ENCODE data around the gene BMERB1. TPM values are rescaled to one million over a fixed set of nuclear protein-coding genes. Genes with fewer than 3 reads are reported as not detected.

The BMERB1 gene
- total RNA-seq, 1 donor from 2014 or later, result 75.3 TPM

DNA sequence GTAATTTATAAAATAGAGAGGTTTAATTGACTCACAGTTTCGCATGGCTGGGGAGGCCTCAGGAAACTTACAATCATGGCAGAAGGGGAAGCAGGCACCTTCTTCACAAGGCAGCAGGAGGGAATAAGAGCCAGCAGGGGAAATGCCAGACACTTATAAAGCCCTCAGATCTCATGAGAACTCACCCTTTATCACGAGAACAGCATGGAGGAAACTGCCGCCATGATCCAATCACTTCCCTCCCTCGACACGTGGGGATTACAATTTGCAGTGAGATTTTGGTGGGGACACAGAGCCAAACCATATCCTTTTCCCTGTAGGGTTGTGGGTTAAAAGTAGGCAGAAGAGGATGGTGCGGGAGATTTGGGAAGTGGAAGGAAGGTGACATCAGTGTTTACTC is 101.4 kb downstream of the BMERB1 start:
- DNase-seq, result no peak
- Histone ChIP-seq H3K27me3 (ENCODE audit: low read depth) (no peaks in the 10 kb centered on the region), H3K27ac (replicated peaks) (no peak overlapping the region), H3K4me1 (no peaks in the 10 kb centered on the region), H3K4me3 (no peak overlapping the region), H3K36me3 (peaks cover 5% of the 10 kb centered on the region), H3K9me3 (replicated peaks) (no peaks in the 10 kb centered on the region)
- TF ChIP-seq, protein P1, sequence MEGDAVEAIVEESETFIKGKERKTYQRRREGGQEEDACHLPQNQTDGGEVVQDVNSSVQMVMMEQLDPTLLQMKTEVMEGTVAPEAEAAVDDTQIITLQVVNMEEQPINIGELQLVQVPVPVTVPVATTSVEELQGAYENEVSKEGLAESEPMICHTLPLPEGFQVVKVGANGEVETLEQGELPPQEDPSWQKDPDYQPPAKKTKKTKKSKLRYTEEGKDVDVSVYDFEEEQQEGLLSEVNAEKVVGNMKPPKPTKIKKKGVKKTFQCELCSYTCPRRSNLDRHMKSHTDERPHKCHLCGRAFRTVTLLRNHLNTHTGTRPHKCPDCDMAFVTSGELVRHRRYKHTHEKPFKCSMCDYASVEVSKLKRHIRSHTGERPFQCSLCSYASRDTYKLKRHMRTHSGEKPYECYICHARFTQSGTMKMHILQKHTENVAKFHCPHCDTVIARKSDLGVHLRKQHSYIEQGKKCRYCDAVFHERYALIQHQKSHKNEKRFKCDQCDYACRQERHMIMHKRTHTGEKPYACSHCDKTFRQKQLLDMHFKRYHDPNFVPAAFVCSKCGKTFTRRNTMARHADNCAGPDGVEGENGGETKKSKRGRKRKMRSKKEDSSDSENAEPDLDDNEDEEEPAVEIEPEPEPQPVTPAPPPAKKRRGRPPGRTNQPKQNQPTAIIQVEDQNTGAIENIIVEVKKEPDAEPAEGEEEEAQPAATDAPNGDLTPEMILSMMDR (IDR thresholded peaks at IDR 0.05; ENCODE audit: borderline replicate concordance), result no peak
- intact Hi-C loops (cut with micrococcal nuclease), result no loop called here

DNA sequence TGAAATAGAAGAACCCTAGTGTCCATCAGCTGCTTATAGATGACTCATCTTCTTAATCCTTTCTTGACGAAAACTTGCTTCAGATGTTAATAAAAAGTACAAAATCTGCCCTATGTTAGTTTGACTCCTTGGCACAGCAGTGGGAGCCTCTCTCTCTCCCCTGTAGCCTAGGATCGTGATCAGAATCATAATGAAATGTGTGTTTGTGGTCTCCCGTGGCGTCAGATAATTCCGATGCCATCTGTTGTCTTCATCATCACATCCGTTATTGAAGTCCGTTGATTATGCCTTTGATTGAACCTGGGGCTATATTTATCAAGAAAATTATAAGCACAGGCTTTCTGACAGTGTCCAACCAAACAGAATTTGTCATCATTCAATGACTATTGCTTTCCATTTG is 102.5 kb downstream of the BMERB1 start:
- TF ChIP-seq, protein P1 (IDR thresholded peaks at IDR 0.05; ENCODE audit: borderline replicate concordance), result no peak
- H3K4me3 ChIP-seq, result no peak overlapping the region
- H3K4me1 ChIP-seq, result no peaks in the 10 kb centered on the region
- H3K36me3 ChIP-seq, result peaks cover 5% of the 10 kb centered on the region
- H3K27me3 ChIP-seq (ENCODE audit: low read depth), result no peaks in the 10 kb centered on the region
- no peak overlapping the region for H3K27ac ChIP-seq (replicated peaks)
- H3K9me3 ChIP-seq (replicated peaks), result no peaks in the 10 kb centered on the region
- no peak for DNase-seq
- intact Hi-C loops (cut with micrococcal nuclease), result no loop called here

DNA sequence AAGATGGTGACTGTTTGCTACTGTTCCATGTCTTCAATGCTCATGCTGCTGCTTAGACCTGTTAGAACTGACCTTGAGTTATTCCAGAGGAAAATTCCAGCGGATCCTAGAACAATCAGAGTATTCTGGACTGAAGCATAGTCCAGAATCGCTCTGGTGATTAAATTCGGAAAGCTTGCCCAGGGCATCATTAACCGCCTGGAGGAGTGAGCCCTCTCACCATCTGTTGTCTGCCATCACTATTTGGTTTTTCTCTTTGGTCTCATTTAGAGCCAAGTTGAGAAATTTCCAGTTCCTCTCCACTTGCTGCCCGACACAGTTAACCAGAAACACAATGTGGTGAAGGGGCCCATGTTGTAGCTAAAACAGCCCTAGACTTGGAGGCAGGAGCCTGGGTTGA is 104.1 kb downstream of the BMERB1 start:
- Histone ChIP-seq H3K4me3 (no peak overlapping the region), H3K9me3 (replicated peaks) (peaks cover 10% of the 10 kb centered on the region), H3K27ac (replicated peaks) (no peak overlapping the region), H3K27me3 (ENCODE audit: low read depth) (no peaks in the 10 kb centered on the region), H3K36me3 (peaks cover 5% of the 10 kb centered on the region), H3K4me1 (no peaks in the 10 kb centered on the region)
- intact Hi-C loops (cut with micrococcal nuclease), result no loop called here
- TF ChIP-seq, protein P1 (IDR thresholded peaks at IDR 0.05; ENCODE audit: borderline replicate concordance), result no peak
- no peak for DNase-seq

DNA sequence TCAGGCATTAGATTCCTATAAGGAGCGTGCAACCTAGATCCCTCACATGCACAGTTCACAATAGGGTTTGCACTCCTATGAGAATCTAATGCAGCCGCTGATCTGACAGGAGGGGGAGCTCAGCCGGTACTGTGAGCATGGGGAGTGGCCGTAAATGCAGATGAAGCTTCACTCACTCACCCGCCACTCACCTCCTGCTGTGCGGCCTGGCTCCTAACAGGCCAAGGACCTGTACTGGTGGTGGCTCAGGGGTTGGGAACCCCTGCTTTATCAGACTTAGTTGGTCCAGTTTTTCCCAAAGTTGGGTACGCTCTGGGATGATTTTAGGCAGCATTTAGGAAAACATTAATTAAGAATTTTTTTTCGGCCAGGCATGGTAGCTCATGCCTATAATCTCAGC is 104.8 kb downstream of the BMERB1 start:
- no peaks in the 10 kb centered on the region for H3K27me3 ChIP-seq (ENCODE audit: low read depth)
- no peak overlapping the region for H3K4me3 ChIP-seq
- H3K9me3 ChIP-seq (replicated peaks), result peaks cover 15% of the 10 kb centered on the region
- H3K27ac ChIP-seq (replicated peaks), result no peak overlapping the region
- H3K4me1 ChIP-seq, result no peaks in the 10 kb centered on the region
- intact Hi-C loops (cut with micrococcal nuclease), result no loop called here
- TF ChIP-seq, protein P1 (IDR thresholded peaks at IDR 0.05; ENCODE audit: borderline replicate concordance), result no peak
- peaks cover 5% of the 10 kb centered on the region for H3K36me3 ChIP-seq
- DNase-seq, result no peak

DNA sequence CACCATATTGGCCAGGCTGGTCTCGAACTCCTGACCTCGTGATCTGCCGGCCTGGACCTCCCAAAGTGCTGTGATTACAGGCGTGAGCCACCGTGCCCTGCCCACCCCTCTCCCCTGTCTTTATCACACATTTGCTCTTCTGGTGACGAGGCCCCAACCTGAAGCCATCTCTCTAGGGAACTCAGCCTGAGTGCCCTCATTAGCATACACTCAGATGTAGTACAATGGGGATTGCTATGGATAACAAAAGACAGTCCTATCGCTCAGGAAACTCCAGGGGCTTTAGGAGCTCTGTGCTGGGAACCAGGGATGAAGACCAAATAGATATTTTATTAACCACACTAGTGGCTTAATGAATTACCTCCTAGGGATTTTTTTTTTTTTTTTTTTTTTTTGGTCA is 107.9 kb downstream of the BMERB1 start:
- Histone ChIP-seq H3K9me3 (replicated peaks) (peaks cover 15% of the 10 kb centered on the region), H3K36me3 (no peaks in the 10 kb centered on the region), H3K4me1 (no peaks in the 10 kb centered on the region), H3K4me3 (no peak overlapping the region), H3K27ac (replicated peaks) (no peak overlapping the region), H3K27me3 (ENCODE audit: low read depth) (no peaks in the 10 kb centered on the region)
- TF ChIP-seq, protein P1 (IDR thresholded peaks at IDR 0.05; ENCODE audit: borderline replicate concordance), result no peak
- no peak for DNase-seq
- intact Hi-C loops (cut with micrococcal nuclease), result no loop called here
